IPS DF 4.7 (cell line): ENCODE data around the gene CDC14B.

Experiments used
- DNase-seq: peaks from one replicate; pipeline ENCODE4 v3.0.0-alpha.2; 2013; ENCODE audit warnings: low spot score; ENCODE audit errors: extremely low read depth

The CDC14B gene

GRCh38 chr9:96485280-96485679, 134.4 kb downstream of the CDC14B start:
- no peak for DNase-seq

- DNase-seq: no peak
Measured at GRCh38 chr9:96484521-96484931, 135.1 kb downstream of the CDC14B start.

GRCh38 chr9:96483733-96484390, 135.8 kb downstream of the CDC14B start:
- no peak for DNase-seq

DNA sequence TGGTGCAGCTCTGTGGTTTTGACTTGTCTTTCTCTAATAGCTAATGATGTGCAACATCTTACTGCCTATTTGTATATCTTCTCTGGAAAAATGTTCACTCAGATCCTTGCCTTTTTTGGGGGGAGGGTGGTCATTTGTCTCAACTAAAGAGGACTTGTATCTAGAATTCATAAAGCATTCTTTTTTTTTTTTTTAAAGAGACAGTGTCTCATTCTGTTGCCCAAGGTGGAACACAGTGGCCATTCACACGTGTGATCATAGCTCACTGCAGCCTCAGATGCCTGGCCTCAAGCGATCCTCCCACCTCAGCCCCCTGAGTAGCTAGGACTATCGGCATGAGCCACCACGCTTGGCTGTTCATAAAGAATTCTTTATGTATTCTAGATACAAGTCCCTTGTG, 136.4 kb downstream of the CDC14B start:
- no peak for DNase-seq

DNA sequence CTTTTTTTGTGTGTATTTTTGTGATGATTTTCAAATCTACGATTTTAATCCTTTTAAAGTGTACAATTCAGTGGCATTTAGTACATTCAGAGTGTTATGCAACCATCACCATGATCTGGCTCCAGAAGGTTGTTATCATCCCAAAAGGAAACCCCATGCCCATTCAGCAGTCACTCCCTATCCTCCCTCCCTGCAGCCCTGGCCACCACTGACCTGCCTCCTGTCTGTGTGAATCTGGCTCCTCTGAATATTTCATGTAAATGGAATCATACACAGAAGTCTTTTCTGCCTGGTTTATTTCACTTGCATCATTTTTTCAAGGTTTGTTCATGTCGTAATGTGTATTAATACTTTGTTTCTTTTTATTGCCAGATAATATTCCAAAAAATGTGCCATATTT, 137.2 kb downstream of the CDC14B start:
- no peak for DNase-seq

- DNase-seq: no peak
Measured at GRCh38 chr9:96480736-96481135, 138.9 kb downstream of the CDC14B start.

GRCh38 chr9:96478829-96479371, 140.7 kb downstream of the CDC14B start:
- DNase-seq: no peak

DNA sequence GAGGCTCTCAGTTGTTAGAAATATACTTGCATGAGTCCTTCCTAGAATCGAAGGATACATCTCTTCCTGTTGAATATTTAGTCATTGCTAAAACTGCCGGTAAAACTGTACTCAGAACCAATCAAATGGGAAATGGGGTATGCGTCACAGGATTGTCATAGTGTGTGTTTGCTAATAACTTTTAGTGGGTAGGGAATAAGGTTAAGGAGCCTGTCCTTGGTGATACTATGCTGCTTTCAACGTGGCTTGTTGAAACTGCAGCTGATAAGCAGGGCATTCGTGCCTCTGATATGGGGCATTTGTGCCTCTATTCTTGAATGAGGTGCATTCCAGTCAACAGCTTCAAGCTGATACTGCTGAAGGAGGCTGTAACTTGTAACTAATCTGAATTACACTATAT, 143.1 kb downstream of the CDC14B start:
- DNase-seq: no peak

GRCh38 chr9:96476013-96476412, 143.6 kb downstream of the CDC14B start:
- DNase-seq: no peak

- no peak for DNase-seq
Measured at GRCh38 chr9:96467784-96468183, 151.9 kb downstream of the CDC14B start.

DNA sequence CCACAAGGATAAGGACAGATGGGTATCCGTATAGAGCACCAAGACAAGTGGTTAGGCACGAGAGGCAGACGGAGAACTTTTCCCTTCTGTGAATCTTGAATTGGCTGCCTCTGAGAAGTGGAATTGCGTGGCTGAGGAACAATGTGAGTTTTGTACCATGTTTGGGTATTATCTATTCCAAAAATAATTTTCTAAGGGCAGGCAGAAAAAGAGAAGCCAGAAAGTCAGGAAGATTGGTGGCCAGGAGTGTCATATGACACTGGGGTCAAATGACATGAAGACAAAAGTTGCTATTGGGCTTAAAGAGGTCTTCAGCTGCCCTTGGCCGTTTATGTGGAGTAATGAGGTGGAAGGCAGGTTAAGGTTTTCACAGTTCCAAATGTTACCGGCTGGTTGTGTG, 155.2 kb downstream of the CDC14B start:
- no peak for DNase-seq

GRCh38 chr9:96462541-96462940, 157.1 kb downstream of the CDC14B start:
- no peak for DNase-seq

DNA sequence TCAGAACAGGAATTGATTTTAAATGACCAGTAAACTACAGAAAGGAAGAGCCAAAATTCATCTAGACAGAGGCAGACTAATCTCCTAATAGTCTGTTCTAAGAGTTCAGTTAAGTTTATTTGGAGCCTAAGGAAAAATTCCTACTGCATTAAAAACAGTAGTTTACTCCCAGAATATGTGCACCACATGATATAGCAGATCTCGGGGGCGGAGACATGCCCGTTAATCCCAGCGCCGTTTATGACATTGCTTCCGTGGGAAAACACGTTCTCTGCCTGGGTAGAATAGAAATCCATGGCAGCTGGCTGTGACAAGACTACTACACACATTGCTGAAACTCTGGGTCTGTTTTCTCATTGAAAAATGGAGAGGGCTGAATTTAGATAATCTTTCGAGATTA, 158.3 kb downstream of the CDC14B start:
- DNase-seq: no peak

GRCh38 chr9:96460882-96461281, 158.8 kb downstream of the CDC14B start:
- no peak for DNase-seq

- no peak for DNase-seq
Measured at GRCh38 chr9:96460470-96460869, 159.2 kb downstream of the CDC14B start.

- no peak for DNase-seq
Measured at GRCh38 chr9:96459268-96460007, 160.2 kb downstream of the CDC14B start.

GRCh38 chr9:96458226-96458625, 161.4 kb downstream of the CDC14B start:
- no peak for DNase-seq

DNA sequence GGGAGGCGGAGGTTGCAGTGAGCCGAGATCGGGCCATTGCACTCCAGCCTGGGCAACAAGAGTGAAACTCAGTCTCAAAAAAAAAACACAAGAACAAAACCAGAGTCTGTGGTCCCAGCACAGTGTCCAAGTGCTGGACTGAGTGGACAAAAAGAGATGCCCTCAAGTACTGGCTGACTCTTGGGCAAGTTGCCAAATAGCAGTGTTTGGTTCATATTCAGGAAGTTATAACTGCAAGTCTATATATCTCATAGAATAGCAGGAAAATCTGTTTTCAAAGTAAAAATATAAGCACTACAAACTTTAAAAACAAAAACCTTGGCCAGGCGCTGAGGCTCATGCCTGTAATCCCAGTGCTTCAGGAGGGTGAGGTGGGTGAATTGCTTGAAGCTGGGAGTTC, 162.4 kb downstream of the CDC14B start:
- no peak for DNase-seq

DNA sequence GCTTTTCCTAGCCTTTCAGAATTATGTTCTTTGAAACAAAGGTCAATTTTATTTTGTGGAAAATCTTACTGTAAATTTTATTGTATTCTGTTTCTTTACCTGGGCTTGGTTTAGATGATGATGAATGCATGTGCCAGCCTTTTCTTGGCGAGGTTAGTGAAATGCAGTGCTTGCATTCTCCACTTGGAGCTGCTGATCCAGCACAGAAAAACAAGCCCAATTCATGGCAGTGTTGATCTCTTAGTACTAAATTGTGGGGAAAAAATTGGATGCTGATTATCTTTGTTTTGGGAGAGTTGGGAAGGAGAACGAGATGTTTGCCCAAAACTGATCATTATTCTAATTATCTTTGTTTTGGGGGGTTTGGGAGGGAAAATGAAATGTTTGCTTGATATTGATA, 166.0 kb downstream of the CDC14B start:
- DNase-seq: no peak

DNA sequence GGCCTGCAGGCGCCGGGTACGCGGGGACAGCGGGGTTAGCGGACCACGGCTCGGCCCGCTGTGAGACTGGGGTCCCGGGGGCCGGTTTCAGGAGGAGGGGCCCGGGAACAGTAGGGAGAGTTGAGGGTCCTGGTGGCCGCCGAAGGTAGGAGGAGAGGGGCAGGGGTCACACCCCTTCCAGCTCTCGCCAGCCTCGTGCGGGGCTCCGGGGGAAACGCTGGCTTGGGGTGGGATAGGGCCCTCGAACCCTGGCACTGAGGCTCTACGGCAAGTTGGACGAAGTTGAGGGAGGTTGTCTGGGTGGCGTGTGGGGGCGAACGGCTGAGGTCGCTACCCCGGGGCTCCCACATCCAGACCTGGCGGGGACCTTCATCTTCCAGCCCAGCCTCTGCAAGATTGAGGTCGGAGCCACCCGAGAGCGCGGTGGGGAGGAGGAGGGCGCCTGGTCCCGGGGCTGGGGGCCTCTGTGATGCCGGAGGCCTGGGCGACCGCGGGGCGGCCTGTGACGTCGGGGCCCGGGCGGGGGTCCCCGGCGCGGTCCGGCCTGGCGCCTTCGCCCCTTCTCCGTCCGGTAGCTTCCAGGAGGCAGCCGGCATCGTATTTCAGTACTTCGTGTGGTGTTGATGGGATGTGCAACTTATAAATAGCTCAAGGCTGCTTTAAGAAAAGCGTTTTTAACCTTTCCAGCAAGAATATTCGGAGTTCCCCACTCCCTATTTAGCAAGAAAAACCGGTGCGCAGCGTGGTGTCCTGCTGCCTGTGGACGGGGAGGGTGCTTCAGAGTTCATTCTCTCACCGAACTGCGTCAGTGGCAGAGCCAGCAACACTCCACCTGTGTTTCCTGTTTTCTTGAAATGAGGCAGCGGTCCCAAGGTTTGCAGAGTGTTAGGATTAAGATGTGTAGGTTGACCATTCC, 168.8 kb downstream of the CDC14B start:
- DNase-seq: no peak
